Activated effector memory CD4-positive, alpha-beta T cell treated with Interleukin-2 at 50 U/mL for 16 hours (primary cell): ENCODE results near the gene HNRNPUL2.

ENCODE experiments used
- DNase-seq: peaks from one replicate; pipeline ENCODE4 v3.0.0-alpha.2; 2020

HNRNPUL2 gene

GRCh38 chr11:62665599-62666258 is 61.5 kb downstream of the HNRNPUL2 start:
- peak; percentile 48 for DNase-seq

GRCh38 chr11:62665075-62665598 is 62.1 kb downstream of the HNRNPUL2 start, which contains the start of the genes C11orf98 and CSKMT:
Gene C11orf98 (minus strand): TSS chr11:62665210. CDS start chr11:62665169, 41 bp downstream.
Gene CSKMT (plus strand): TSS chr11:62665312. CDS start chr11:62665880, 568 bp downstream.
- peak; percentile 95 for DNase-seq

GRCh38 chr11:62664405-62665074 is 62.7 kb downstream of the HNRNPUL2 start:
- DNase-seq = no peak
